Colon (tissue), 2 donors: ENCODE results near the gene ATG10.
"Not testable (repeated sequence)": the region's sequence is repeated elsewhere in the genome, so short reads cannot be mapped to it uniquely, and the experiment has no call there.

ENCODE experiments used
- FAIRE-seq: peaks from 2 replicates; lab custom pipeline; 2012; peaks lifted over from hg19 to GRCh38; lab: Jason Lieb, UNC
- donor health status: control.
- donor health status: control.

Gene ATG10

DNA sequence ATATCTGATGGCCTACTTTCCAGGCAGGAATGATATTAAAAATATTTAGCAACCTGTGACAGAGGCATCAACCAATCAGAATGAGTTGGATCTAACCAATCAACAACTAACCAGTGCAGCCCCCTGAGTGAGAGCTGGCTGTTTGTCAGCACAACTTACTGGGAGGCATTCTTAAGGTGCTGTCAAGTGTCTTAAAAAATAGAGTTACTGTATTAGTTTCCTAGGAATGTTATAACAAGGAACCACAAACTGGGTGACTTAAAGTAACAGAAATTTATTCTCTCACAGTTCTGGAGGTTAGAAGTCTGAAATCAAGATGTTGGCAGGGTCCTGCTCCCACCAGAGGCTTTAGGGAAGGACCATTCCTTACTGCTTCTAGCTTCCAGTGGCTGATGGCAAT is 85.2 kb downstream of the ATG10 start:
- FAIRE-seq, result no peak

DNA sequence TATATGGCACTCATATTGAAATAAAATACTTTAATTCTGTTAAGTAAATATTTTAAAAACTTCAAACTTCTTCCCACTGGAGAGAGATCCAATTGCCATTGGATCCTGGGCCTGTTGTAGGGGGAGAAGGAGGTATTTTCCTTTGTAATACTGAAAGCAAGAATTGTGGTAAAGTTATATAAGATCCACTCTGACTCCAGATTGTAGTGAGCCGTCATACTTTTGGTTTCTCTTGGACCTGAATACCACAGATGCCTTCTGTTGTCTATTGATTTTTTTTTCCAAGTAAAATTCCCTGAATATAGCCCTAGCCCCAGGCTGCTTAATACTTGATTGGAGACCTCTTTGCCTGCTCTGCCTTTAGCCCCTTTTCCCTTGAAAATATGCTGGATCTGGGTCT is 86.9 kb downstream of the ATG10 start:
- no peak for FAIRE-seq

DNA sequence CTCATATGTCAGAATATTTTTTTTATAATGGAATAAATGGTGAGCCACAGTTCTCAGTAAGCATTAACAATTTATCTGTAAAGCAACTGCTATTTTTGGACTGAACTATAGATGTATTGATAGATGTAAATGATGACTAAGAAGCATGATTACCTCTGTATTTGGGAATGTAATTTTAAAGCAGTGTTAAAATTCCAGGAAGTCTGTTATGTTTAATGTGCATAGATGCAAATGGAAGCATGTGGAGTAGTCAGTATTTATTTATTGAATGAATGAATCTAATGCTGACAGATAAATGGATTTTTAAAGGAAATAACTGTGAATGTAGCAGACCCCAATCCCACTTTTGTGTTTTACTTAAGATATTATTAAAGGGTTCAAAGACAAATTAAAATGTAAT is 95.0 kb downstream of the ATG10 start:
- FAIRE-seq, result no peak

DNA sequence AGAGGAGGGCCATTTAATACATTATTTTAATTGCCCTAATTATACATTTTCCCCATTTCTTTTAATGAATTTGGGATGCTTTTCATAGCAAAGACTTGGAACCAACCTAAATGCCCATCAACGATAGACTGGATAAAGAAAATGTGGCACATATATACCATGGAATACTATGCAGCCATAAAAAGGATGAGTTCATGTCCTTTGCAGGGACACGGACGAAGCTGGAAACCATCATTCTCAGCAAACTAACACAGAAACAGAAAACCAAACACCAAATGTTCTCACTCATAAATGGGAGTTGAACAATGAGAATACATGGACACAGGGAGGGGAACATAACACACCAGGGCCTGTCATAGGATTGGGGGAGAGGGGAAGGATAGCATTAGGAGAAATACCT is 96.2 kb downstream of the ATG10 start:
- FAIRE-seq, result not testable (repeated sequence)

DNA sequence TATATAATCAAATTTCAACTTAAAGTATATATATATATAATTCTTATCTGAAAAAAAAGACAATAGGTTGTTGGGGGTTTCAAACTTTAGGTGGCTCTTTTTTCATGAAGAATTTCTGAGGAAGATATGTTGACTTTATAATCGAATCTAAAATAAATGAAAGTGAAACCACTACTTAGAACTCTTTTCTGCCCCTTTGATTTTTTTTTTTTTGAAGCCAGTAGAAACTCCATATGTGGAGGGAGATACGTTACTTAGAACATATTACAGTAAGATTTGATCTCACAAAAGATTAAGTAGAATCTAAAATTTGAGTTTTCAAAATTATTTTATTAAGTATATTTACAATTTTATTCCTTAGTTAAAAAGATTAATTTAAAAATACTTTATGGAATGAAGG is 96.9 kb downstream of the ATG10 start:
- peak; percentile 95 for FAIRE-seq

DNA sequence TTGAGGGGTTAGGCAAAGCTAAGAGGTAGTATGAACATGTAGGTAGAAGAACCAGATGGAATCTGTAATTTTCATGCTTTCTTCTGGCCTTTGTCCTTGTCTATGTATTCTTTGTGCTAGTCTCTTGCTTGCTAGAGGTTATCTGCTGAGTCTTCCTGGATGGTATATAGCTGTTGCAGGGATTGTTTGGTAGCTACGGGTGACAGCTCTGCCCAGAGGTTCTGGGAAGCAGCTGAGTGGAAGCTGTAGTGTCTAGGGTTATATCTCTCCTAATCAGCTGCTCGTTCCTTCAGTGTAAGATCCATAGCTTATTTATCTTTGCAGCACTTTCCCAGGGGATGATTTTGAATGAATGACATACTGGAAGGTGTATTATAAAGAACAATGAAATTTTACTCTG is 100.3 kb downstream of the ATG10 start:
- no peak for FAIRE-seq

DNA sequence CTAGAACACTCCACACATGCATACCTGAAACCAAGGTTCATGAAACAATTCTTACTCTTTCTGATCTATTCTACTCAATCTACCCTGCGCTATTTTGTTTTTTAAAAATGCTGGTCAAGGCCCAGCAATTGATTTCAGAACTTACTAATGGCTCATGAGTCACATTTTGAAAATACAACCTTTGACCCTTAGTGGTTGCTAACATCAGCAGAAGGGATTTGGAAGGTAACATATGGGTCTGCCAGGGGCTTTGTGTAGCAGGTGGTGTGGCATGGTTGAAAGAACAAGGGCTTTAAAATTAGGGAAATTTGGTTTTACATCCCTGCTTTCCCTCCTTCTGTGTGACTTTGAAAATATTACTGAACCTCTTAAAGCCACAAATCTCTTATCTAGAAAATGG is 101.4 kb downstream of the ATG10 start:
- no peak for FAIRE-seq

DNA sequence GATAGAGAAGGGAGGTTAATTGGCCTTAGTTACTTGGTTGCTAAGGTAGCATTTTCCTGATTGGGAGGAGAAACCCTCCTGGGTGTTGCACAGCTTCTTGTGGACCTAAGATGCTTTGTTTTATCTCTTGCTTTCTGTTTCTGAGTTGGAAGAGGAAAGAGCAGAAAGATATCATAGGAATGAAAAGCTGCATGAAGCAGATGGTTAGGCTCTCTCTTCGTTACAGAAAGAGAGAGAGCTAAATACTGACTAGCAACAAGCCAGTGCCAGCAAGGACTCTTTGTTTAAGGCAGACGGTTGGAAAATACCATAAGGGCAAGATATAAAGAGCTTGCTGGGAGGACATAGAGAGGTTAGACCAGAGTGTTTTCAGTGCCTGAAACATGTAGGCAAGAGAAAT is 103.1 kb downstream of the ATG10 start:
- FAIRE-seq, result no peak

DNA sequence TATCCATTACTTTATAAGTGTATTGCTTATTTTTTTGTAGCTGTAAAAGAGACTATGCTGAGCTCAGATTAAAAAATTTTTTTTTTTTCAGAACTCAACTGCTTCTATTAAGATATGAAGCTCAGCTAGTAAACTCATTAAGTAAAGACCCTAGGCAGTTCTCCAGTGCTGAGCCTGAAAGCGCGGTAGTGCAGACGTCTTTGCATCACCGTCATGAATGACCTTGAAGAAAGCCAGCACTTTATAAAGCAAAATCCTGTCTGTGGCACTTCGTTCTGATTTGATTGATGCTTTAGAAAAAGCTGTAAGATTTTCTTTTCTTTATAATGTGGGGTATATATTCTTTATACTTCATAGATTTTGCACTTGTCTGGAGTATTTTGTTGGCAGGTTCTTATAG is 105.7 kb downstream of the ATG10 start:
- FAIRE-seq, result no peak

DNA sequence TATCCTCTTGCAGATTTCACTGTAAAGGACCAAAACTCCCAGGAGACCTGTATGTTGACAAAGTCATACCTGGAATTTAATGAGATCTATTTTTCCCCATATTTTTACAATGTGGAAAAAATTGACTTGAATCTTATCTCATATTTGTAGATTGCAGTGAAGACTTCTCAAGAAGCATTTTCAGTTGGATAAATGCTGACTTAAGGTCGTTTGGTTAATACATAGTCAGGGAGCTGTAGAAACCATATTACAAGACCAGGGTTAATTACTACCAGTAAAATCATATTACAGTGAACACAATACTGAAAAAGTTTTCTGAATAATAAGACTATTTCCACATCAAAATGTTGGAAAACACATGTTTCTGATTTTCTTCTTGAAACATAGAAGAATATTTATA is 119.8 kb downstream of the ATG10 start:
- no peak for FAIRE-seq

DNA sequence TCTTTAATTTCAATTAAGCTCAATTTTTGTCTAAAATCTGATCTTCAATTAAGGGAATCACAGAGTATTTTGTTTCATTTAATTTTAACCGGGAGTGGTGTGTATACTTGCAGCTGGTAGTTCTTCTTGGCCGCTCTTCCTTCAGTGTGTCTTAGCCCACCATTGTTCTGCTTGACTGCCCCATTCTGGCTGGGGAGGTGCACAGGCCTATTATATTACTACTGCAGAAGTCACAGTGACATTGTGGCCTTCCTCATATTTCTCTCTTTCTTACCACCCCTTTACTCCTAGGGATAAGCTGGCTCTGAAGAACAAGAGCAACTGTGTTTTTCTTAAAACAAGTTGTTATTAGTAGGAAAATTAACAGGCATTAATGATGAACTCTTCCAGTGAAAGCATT is 123.7 kb downstream of the ATG10 start:
- no peak for FAIRE-seq

DNA sequence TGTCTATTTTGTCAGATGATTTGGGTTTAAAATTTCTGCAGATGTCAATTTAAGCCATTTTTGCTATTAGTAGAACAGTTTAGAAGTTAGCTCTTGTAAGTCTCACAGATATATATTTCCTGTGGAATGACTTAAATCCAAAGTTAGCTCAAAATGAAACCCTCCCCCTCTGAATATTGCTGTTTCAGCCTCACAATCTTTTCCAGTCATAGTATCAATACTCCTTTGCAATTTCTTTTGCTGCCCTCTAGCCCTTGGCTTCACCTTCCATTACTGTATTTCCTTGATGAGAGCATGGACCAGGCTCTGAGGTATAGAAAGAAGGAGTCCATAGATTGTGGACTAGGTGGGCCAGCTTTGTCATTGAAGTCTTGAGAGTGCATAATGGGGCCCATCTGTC is 124.4 kb downstream of the ATG10 start:
- FAIRE-seq, result no peak

DNA sequence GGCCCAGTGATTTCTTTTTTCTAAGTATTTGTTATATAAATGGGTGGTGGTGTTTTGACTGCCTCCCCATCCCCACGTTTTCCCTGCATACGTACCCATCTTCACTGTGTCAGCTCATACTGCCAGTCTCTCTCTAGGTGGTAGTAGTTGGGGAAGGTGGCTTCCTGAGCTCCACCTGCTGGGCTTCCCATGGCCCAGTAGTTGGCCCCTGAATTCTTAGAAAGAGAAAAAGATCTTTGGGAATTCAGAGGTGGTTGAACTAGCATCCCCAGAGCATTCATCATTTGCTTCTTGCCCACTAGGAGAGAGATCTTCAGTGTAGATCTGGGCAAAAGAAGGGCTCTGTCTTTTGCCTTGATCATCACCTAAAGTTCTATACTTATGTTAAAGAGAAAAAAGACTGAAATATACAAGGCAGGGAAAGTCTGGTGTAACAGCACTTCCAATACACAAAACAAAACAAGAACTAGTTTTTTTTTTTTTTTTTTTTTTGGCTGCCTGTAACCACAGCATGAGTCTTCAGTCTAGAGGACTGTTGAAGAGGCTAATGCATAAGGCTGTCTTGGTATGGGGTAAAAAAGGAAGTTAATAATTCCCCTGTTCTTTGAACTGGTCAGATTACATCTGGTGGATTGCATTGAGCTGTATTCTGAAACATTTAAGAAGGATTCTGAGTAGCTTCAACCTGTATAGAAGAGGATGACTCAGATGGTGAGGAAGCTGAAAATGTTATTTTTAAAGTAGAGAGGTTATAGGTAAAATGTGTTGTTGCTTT is 128.7 kb downstream of the ATG10 start:
- no peak for FAIRE-seq

DNA sequence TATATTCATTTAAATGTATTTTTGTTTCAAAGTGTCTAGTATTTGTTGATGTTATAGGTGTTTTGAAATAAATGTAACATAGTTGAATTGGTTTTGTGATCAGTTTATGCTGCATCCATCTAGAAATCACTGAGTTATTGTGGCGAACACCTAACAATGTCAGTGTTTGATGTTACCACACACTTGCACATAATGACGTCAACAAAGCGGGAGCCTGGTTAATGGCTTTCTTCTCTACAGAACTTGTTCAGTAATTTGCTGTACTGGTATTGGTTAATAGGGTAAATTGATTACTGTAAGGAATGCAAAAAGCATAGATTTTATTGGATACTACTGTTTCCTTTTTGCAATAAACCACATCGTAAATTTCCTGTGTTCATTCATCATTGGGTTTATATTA is 133.0 kb downstream of the ATG10 start:
- FAIRE-seq, result no peak

DNA sequence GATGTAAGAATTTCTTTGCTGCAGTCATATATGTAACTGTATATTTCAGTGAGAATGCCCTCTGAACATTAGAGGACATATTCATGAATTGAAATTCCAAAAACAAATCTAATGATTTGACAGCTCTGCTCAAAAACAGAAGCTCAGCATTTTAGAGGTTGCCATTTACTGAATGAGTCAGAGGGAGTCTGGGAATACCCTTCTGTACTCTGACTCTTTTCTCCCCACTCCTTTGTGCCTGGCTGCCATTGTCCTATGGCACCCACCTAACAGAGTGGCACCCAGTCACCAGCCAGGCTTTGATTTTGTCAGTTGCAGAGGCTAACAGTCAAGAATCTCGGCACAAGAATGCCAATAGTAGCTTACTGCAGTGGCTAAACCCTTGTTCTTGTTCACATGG is 133.6 kb downstream of the ATG10 start:
- FAIRE-seq, result no peak

DNA sequence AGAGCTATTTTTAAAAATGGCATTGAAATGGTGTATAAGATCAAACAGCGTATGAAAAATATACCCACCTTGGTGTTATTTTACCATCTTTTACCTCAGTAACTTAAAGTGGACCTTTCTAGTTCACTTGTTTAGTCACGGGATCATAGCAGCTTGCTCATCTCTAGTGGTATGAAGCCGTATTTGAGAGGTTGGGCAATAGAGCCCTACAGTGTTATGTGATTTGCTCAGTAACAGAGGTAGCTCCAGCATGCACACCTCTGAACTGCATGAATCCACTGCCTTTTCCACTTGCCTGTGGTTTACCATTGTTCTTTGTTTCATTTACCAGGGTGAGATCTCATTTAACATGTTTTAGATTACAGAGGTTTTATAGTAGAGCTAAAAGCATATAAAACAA is 134.4 kb downstream of the ATG10 start:
- no peak for FAIRE-seq

DNA sequence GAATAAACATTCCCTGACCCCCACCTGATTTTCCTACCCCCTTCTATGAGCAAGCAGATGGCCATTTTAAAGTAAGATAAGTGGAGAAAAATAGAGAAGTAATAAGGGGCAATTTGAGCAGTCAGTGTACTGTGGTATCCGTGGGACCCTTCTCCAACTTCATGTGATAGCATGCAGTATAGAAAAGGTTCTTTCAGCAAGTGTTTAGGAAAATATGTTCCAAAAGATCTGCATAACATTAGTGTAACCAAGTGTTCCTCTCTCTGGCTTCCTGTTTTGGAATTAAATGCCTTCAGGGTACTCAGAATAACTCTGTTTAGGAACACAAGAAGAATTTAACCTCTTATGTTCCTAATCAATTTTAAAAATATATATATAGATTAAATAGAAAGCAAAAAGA is 134.9 kb downstream of the ATG10 start:
- no peak for FAIRE-seq

DNA sequence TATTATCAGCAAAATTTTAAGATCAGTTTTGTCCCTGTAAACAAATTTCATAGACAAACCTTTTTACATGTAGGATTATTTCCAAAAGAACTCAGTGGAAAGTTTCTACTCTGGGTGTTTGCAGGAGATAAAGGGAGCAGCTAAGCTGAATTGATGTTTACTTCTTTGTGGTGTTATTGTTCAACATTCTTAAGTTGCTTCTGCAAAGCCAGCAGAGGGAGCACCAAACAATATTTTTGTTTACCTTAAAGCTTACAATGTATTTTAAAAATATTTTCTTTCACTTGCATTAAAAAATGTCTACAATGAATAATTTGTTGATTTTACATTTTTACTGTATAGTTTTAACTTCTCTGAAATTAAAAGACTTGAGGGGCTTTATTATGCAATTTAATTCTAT is 135.4 kb downstream of the ATG10 start:
- FAIRE-seq, result no peak

DNA sequence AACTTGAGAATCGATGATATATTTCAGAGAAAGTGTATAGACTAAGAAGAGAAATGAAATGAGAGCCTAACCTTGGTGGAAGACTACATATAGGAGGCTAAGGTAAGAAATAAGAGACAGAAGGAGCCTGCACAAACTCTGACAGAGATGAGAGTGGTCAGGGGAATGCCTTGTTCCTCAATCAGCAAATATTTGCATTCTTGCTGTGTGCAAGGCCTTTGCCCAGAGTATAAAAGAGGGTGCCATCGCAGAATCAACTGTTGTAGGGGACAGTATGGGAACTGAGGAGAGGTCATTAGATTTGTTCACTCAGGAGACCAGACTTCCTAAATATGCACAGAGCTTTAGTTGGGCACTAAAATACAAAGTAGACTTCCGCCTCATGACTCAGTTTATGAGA is 137.2 kb downstream of the ATG10 start:
- FAIRE-seq, result no peak

DNA sequence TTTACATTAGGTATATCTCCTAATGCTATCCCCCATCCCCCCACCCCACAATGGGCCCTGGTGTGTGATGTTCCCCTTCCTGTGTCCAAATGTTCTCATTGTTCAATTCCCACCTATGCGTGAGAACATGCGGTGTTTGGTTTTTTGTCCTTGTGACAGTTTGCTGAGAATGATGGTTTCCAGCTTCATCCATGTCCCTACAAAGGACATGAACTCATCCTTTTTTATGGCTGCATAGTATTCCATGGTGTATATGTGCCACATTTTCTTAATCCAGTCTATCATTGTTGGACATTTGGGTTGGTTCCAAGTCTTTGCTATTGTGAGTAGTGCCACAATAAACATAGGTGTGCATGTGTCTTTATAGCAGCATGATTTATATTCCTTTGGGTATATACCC is 138.1 kb downstream of the ATG10 start:
- not testable (repeated sequence) for FAIRE-seq

DNA sequence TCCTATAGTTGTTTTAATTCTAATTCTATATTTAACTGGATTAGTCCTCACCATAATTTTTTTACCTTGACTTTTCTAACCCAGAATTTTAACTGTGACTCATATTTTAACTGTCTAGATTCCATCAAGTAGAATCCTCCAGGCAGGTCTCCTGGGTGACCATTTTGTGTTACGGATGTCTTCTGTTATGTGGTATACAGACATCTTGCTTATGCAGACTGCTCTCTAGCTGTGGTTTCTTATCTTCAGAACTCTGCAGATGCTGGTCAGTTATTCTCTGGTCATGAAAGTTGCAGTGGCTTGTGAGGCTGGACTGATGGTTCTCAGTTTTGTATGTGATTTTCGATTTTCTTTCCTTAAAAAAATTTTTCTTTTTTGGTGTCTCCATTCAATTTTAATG is 139.4 kb downstream of the ATG10 start:
- FAIRE-seq, result no peak

DNA sequence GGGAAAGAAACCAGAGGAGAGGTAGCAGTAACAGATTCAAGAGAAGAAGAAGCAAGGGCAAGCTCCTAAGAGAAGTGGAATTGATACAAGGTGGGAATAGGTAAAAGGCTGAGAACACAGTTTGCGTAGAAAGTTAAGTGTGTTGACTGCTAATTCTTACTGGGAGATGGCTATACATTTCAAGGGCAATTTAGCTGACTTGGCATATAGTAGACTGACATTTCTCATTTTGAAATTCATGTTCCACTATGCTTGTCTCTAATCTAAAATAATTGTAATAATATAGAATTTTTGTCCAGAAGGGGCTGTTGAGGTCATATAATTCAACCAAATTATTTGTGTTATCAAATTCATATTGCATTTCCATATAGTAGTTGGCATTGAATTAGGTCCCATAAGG is 144.0 kb downstream of the ATG10 start:
- FAIRE-seq, result no peak

DNA sequence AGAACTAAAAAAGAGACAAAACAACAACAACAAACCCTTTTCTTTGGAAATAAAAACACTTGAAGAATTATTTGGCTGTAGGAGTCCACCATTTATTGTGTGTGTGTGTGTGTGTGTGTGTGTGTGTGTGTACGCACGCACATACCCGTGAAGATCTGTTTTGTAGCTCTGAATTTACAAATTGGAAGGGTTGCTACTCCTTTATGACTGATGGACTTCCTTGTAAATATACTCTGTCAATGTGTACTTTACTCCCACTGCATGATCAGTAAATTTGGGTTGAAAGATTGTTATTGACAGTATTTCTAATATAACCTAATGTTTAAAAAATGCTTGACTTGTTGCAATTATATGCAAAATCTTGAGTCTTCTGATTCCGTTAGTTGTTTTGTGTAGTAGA is 148.1 kb downstream of the ATG10 start:
- no peak for FAIRE-seq

DNA sequence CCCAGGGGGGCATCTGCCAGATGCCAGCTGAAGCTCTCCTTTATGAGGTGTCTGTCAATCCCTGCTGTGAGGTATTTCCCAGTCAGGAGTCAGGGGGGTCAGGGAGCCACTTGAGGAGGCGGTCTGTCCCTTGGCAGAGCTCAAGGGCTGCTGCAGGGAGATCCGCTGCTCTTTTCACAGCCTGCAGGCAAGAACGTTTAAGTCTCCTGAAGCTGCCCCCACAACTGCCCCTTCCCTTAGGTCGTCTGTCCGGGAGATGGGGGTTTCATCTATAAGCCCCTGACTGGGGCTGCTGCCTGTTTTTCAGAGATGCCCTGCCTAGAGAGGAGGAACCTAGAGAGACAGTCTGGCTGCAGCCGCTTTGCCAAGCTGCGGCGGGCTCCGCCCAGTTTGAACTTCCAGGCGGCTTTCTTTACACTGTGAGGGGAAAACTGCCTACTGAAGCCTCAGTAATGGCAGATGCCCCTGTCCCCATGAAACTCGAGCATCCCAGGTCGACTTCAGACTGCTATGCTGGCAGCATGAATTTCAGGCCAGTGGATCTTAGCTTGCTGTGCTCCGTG is 158.0 kb downstream of the ATG10 start:
- no peak for FAIRE-seq
